ENCODE results near the gene ZNF837.

Gene ZNF837

GRCh38 chr19:58326914-58327726 lies 53.7 kb downstream of the ZNF837 start, which contains the start of gene ZSCAN22 (continued):
- peak; percentile 75; the same call in 1 of the 2 replicates for TF ChIP-seq AEBP2 (tag by site-specific recombination; IDR thresholded peaks at IDR 0.05; ENCODE audit: borderline replicate concordance)
- TF ChIP-seq ZNF747 (tag by site-specific recombination; IDR thresholded peaks at IDR 0.05) = no peak; the same call in 1 of the 2 replicates
- TF ChIP-seq, protein P1, sequence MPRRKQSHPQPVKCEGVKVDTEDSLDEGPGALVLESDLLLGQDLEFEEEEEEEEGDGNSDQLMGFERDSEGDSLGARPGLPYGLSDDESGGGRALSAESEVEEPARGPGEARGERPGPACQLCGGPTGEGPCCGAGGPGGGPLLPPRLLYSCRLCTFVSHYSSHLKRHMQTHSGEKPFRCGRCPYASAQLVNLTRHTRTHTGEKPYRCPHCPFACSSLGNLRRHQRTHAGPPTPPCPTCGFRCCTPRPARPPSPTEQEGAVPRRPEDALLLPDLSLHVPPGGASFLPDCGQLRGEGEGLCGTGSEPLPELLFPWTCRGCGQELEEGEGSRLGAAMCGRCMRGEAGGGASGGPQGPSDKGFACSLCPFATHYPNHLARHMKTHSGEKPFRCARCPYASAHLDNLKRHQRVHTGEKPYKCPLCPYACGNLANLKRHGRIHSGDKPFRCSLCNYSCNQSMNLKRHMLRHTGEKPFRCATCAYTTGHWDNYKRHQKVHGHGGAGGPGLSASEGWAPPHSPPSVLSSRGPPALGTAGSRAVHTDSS (tag by site-specific recombination; IDR thresholded peaks at IDR 0.05) = no peak
- no peak for TF ChIP-seq ZNF221 (tag by site-specific recombination; IDR thresholded peaks at IDR 0.05; ENCODE audit: borderline replicate concordance)
- TF ChIP-seq ZNF157 (tag by site-specific recombination; IDR thresholded peaks at IDR 0.05) = no peak
- TF ChIP-seq MZF1 (tag by site-specific recombination; IDR thresholded peaks at IDR 0.05; ENCODE audit: borderline replicate concordance) = peak; percentile 77
- TF ChIP-seq ZNF324 (tag by site-specific recombination; IDR thresholded peaks at IDR 0.05) = peak; percentile 94
- peak; percentile 99 for TF ChIP-seq ZNF561 (tag by site-specific recombination; IDR thresholded peaks at IDR 0.05; ENCODE audit: borderline replicate concordance)
- no peak for TF ChIP-seq ZBTB1 (tag by site-specific recombination; IDR thresholded peaks at IDR 0.05)
- TF ChIP-seq, protein P2, sequence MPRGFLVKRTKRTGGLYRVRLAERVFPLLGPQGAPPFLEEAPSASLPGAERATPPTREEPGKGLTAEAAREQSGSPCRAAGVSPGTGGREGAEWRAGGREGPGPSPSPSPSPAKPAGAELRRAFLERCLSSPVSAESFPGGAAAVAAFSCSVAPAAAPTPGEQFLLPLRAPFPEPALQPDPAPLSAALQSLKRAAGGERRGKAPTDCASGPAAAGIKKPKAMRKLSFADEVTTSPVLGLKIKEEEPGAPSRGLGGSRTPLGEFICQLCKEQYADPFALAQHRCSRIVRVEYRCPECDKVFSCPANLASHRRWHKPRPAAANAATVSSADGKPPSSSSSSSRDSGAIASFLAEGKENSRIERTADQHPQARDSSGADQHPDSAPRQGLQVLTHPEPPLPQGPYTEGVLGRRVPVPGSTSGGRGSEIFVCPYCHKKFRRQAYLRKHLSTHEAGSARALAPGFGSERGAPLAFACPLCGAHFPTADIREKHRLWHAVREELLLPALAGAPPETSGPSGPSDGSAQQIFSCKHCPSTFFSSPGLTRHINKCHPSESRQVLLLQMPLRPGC (tag by site-specific recombination; IDR thresholded peaks at IDR 0.05) = peak; percentile 63
- peak; percentile 50; the same call in 1 of the 2 replicates for TF ChIP-seq ZNF133 (tag by site-specific recombination; IDR thresholded peaks at IDR 0.05)
- TF ChIP-seq ZNF138 (tag by site-specific recombination; IDR thresholded peaks at IDR 0.05; ENCODE audit: borderline replicate concordance) = no peak
- no peak for TF ChIP-seq ZNF529 (tag by site-specific recombination; IDR thresholded peaks at IDR 0.05; ENCODE audit: insufficient replicate concordance)
- TF ChIP-seq, protein P3, sequence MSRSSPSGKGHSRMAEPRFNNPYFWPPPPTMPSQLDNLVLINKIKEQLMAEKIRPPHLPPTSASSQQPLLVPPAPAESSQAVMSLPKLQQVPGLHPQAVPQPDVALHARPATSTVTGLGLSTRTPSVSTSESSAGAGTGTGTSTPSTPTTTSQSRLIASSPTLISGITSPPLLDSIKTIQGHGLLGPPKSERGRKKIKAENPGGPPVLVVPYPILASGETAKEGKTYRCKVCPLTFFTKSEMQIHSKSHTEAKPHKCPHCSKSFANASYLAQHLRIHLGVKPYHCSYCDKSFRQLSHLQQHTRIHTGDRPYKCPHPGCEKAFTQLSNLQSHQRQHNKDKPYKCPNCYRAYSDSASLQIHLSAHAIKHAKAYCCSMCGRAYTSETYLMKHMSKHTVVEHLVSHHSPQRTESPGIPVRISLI (tag by site-specific recombination; IDR thresholded peaks at IDR 0.05) = no peak
- TF ChIP-seq, protein P4, sequence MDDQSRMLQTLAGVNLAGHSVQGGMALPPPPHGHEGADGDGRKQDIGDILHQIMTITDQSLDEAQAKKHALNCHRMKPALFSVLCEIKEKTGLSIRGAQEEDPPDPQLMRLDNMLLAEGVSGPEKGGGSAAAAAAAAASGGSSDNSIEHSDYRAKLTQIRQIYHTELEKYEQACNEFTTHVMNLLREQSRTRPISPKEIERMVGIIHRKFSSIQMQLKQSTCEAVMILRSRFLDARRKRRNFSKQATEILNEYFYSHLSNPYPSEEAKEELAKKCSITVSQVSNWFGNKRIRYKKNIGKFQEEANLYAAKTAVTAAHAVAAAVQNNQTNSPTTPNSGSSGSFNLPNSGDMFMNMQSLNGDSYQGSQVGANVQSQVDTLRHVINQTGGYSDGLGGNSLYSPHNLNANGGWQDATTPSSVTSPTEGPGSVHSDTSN (CRISPR knock-in tag; IDR thresholded peaks at IDR 0.05) = peak; percentile 98
- peak; percentile 100 for TF ChIP-seq ZFP37 (tag by site-specific recombination; IDR thresholded peaks at IDR 0.05)
- TF ChIP-seq ZNF549 (tag by site-specific recombination; IDR thresholded peaks at IDR 0.05) = no peak
- TF ChIP-seq ZNF830 (tag by site-specific recombination; IDR thresholded peaks at IDR 0.05; ENCODE audit: low read depth) = no peak
- TF ChIP-seq, protein P5, sequence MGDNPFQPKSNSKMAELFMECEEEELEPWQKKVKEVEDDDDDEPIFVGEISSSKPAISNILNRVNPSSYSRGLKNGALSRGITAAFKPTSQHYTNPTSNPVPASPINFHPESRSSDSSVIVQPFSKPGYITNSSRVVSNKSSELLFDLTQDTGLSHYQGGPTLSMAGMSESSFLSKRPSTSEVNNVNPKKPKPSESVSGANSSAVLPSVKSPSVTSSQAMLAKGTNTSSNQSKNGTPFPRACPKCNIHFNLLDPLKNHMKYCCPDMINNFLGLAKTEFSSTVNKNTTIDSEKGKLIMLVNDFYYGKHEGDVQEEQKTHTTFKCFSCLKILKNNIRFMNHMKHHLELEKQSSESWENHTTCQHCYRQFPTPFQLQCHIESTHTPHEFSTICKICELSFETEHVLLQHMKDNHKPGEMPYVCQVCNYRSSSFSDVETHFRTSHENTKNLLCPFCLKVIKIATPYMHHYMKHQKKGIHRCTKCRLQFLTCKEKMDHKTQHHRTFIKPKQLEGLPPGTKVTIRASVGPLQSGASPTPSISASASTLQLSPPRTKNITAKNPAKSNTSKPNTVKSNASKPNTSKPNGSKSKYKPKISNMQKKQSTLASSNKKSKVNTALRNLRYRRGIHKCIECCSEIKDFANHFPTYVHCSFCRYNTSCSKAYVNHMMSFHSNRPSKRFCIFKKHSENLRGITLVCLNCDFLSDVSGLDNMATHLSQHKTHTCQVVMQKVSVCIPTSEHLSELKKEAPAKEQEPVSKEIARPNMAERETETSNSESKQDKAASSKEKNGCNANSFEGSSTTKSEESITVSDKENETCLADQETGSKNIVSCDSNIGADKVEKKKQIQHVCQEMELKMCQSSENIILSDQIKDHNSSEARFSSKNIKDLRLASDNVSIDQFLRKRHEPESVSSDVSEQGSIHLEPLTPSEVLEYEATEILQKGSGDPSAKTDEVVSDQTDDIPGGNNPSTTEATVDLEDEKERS (tag by site-specific recombination; IDR thresholded peaks at IDR 0.05) = 0 out of 2 replicates have a peak, but pooled peaks have one; percentile 6
- TF ChIP-seq, protein P6, sequence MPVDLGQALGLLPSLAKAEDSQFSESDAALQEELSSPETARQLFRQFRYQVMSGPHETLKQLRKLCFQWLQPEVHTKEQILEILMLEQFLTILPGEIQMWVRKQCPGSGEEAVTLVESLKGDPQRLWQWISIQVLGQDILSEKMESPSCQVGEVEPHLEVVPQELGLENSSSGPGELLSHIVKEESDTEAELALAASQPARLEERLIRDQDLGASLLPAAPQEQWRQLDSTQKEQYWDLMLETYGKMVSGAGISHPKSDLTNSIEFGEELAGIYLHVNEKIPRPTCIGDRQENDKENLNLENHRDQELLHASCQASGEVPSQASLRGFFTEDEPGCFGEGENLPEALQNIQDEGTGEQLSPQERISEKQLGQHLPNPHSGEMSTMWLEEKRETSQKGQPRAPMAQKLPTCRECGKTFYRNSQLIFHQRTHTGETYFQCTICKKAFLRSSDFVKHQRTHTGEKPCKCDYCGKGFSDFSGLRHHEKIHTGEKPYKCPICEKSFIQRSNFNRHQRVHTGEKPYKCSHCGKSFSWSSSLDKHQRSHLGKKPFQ (tag by site-specific recombination; IDR thresholded peaks at IDR 0.05) = peak; percentile 65
- no peak for TF ChIP-seq BCL6B (tag by site-specific recombination; IDR thresholded peaks at IDR 0.05)
- TF ChIP-seq, protein P7, sequence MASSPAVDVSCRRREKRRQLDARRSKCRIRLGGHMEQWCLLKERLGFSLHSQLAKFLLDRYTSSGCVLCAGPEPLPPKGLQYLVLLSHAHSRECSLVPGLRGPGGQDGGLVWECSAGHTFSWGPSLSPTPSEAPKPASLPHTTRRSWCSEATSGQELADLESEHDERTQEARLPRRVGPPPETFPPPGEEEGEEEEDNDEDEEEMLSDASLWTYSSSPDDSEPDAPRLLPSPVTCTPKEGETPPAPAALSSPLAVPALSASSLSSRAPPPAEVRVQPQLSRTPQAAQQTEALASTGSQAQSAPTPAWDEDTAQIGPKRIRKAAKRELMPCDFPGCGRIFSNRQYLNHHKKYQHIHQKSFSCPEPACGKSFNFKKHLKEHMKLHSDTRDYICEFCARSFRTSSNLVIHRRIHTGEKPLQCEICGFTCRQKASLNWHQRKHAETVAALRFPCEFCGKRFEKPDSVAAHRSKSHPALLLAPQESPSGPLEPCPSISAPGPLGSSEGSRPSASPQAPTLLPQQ (tag by site-specific recombination; IDR thresholded peaks at IDR 0.05) = peak; percentile 93
- no peak; the same call in 1 of the 2 replicates for TF ChIP-seq ZNF223 (tag by site-specific recombination; IDR thresholded peaks at IDR 0.05)

Measured in HEK293 (cell line).